ENCODE results near the gene C3.
"Not testable (repeated sequence)": the region's sequence is repeated elsewhere in the genome, so short reads cannot be mapped to it uniquely, and the experiment has no call there.

DNA sequence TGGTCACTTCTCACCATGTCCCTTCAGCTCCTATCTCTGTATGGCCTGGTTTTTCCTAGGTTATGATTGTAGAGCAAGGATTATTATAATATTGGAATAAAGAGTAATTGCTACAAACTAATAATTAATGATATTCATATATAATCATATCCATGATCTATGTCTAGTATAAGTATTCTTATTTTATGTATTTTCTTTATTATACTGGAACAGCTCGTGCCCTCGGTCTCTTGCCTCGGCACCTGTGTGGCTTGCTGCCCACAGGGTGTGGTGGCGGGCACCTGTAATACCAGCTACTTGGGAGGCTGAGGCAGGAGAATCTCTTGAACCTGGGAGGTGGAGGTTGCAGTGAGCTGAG lies 87.0 kb downstream of the C3 start:
- TF ChIP-seq, protein P1, sequence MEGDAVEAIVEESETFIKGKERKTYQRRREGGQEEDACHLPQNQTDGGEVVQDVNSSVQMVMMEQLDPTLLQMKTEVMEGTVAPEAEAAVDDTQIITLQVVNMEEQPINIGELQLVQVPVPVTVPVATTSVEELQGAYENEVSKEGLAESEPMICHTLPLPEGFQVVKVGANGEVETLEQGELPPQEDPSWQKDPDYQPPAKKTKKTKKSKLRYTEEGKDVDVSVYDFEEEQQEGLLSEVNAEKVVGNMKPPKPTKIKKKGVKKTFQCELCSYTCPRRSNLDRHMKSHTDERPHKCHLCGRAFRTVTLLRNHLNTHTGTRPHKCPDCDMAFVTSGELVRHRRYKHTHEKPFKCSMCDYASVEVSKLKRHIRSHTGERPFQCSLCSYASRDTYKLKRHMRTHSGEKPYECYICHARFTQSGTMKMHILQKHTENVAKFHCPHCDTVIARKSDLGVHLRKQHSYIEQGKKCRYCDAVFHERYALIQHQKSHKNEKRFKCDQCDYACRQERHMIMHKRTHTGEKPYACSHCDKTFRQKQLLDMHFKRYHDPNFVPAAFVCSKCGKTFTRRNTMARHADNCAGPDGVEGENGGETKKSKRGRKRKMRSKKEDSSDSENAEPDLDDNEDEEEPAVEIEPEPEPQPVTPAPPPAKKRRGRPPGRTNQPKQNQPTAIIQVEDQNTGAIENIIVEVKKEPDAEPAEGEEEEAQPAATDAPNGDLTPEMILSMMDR (IDR thresholded peaks at IDR 0.05; ENCODE audit: poor library complexity) = not testable (repeated sequence)
- not testable (repeated sequence) for TF ChIP-seq EZH2 (IDR thresholded peaks at IDR 0.05; ENCODE audit: borderline replicate concordance)

All from hepatocyte (in vitro differentiated cells).